KBM-7 (cell line): ENCODE measurements around the gene DELE1.

Experiments
- DNase-seq: peaks from one replicate; pipeline ENCODE4 v3.0.0-alpha.2; 2015
- in situ Hi-C: fragments of 300-500 bp; cut with MboI; formaldehyde crosslinking; loops from 2 replicates; pipeline ENCODE4 v1.14.3; 2020; ENCODE audit warnings: low sequenced_read_pairs, low pct_unique_long_range_greater_than_20kb, mixed read lengths

DELE1 gene

DNA sequence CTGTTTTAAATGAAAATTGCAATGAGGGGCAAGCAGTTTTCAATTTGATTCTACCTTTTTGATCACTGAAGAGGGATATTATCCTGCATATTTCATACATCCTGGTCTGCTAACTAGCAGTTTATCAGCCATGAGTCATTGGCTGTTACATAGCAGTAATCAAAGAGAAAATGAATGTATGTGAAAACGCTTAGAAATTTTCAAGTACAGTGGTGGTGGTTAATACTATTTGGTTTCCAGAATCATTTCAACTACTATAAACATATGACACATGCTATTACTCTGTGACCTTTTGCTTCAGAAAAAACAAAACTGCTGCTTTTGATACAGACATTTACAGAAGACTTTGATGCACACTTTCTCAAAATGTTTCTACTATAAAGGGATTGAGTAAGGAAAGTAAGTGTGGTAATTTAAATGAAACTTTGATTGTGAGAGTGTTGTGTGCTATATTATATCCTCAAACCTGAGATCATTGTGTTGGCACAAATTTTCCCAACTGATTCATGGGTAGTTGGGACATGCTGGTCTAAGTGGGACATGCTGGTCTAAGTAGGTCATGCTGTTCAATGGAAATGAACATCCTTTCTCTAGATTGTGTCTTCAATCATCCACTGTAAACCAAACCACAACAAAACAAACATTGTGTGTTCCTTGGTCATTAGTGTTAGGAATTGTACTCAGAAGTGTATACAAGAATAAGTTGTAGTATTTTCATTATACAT is 50.4 kb downstream of the DELE1 start:
- DNase-seq = no peak
- in situ Hi-C loops = no loop called here

DNA sequence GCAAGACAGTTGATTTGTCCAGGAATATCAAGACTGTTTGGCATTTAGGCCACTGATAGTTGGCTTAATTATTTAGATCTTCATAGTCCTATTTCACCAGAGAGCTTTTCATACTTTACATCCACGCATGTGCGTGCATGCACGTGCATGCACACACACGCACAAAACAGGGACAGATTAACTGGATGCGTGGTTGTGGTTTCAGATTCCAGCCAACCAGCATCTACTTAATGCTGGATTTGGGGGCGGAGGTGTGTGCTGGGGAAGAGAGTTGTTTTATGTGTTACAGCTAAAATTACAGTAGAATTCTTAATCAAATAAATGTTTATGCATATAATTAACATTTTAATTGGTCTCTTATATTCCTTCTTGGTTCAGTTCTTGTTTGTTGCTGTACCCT is 52.5 kb downstream of the DELE1 start:
- in situ Hi-C loops = no loop called here
- no peak for DNase-seq

DNA sequence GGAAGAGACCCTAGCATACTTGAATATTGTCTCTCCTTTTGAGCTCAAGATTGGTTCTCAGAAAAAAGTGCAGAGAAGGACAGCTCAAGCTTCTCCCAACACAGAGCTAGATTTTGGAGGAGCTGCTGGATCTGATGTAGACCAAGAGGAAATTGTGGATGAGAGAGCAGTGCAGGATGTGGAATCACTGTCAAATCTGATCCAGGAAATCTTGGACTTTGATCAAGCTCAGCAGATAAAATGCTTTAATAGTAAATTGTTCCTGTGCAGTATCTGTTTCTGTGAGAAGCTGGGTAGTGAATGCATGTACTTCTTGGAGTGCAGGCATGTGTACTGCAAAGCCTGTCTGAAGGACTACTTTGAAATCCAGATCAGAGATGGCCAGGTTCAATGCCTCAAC is 54.7 kb downstream of the DELE1 start:
- in situ Hi-C loops = no loop called here
- DNase-seq = no peak

DNA sequence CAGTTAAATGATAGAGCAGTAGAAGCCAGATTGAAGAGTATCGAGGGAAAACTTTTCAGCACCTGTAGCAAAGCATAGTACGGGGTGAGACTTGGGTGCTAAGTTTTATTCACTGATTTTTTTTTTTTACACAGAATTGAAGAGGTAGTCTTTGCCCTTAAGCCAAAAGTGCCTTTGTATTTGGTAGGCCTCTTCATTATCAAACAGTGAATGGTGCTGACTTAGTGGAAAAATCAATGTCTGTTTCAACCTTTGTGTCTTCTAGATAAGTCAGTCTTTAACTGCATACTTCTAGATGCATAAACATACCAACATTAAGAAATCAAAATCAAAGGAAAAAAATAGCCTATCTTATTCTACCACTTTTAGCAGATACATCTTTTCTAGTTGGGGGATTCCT is 59.0 kb downstream of the DELE1 start:
- in situ Hi-C loops = no loop called here
- no peak for DNase-seq

DNA sequence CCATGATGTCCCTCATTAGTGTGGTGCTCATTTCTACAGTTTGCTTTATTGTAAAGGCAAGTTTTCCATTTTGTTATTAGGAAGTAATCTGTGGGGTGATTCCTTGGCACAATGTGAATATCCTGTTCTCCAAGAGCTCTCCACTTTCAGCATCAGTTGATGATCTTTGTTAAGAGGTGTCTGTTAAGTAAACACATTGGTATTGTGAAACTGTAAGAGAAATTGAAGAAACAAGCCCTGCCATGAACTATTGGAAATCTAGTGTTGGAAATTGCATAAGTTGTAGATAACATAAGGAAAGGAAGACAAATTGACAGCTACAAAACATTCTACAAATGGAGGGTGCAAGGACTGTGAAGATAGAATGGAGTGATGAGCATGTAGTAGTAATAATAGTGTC is 62.4 kb downstream of the DELE1 start:
- no peak for DNase-seq
- in situ Hi-C loops = no loop called here

DNA sequence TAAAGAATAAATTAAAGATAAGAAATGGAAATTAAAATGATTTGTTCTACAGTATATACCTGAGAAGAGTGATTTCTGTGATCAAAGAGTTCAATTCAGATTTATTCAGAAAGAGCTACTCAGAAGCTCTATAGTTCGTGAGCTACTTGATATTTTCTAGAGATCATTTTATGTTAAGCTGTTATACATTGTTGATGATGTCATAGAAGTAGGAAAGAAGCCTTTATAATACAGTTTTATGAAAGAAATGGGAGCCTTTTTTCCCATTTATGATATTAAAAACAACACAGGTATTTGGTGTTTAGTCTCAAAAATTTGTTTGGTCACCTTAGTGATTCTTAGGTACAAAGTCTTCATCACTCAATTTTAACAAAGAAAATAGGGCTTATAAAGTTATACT is 66.0 kb downstream of the DELE1 start:
- DNase-seq = no peak
- in situ Hi-C loops = no loop called here
